GM18508 (cell line): Measurements from ENCODE around the gene HK1.

Experiments
- ATAC-seq: cut with Tn5 transposase; IDR thresholded peaks from one replicate; pipeline ENCODE4 v1.9.1; 2021; ENCODE audit warnings: moderate number of reproducible peaks; ENCODE audit not compliant: insufficient read depth, unreplicated experiment

HK1 gene

GRCh38 chr10:69394020-69394419 lies 115.7 kb downstream of the HK1 start:
- ATAC-seq = no peak

GRCh38 chr10:69397972-69398371 lies 119.7 kb downstream of the HK1 start:
- no peak for ATAC-seq

GRCh38 chr10:69398466-69398865 lies 120.2 kb downstream of the HK1 start:
- no peak for ATAC-seq

GRCh38 chr10:69400936-69401335 lies 122.6 kb downstream of the HK1 start:
- ATAC-seq = no peak

- no peak for ATAC-seq
These were observed 123.1 kb downstream of the HK1 start for GRCh38 chr10:69401416-69401815.

GRCh38 chr10:69402386-69402785 lies 124.1 kb downstream of the HK1 start:
- no peak for ATAC-seq

- no peak for ATAC-seq
These were observed 124.8 kb downstream of the HK1 start for GRCh38 chr10:69403066-69403465.

- no peak for ATAC-seq
These were observed 125.2 kb downstream of the HK1 start for GRCh38 chr10:69403519-69403918.

GRCh38 chr10:69404786-69405185 lies 126.5 kb downstream of the HK1 start:
- ATAC-seq = no peak

- ATAC-seq = no peak
These were observed 126.9 kb downstream of the HK1 start for GRCh38 chr10:69405221-69405620.

- ATAC-seq = no peak
These were observed 128.1 kb downstream of the HK1 start for GRCh38 chr10:69406302-69406811.

GRCh38 chr10:69406816-69407580 lies 128.7 kb downstream of the HK1 start:
- no peak for ATAC-seq

- no peak for ATAC-seq
These were observed 129.5 kb downstream of the HK1 start for GRCh38 chr10:69407621-69408301.

- ATAC-seq = peak; percentile 65
These were observed 130.3 kb downstream of the HK1 start for GRCh38 chr10:69408318-69409175.

GRCh38 chr10:69409176-69409495 lies 130.8 kb downstream of the HK1 start:
- no peak for ATAC-seq

GRCh38 chr10:69409968-69410367 lies 131.7 kb downstream of the HK1 start:
- no peak for ATAC-seq

- no peak for ATAC-seq
These were observed 132.2 kb downstream of the HK1 start for GRCh38 chr10:69410487-69410886.

- no peak for ATAC-seq
These were observed 133.2 kb downstream of the HK1 start for GRCh38 chr10:69411476-69411875.

- ATAC-seq = no peak
These were observed 134.0 kb downstream of the HK1 start for GRCh38 chr10:69412232-69412790.

- ATAC-seq = no peak
These were observed 135.0 kb downstream of the HK1 start for GRCh38 chr10:69413221-69413865.
